HG02763 (cell line): ENCODE results near the gene C10orf95.

Experiments
- ATAC-seq: cut with Tn5 transposase; IDR thresholded peaks from one replicate; pipeline ENCODE4 v1.9.1; 2021; ENCODE audit warnings: mild to moderate bottlenecking, moderate library complexity; ENCODE audit not compliant: unreplicated experiment

The C10orf95 gene

GRCh38 chr10:102402512-102402896 is 48.8 kb downstream of the C10orf95 start:
- ATAC-seq, result no peak

GRCh38 chr10:102401735-102402511 is 49.4 kb downstream of the C10orf95 start:
- no peak for ATAC-seq

GRCh38 chr10:102401342-102401654 is 50.0 kb downstream of the C10orf95 start:
- no peak for ATAC-seq

- no peak for ATAC-seq
Measured at GRCh38 chr10:102400598-102401341, 50.6 kb downstream of the C10orf95 start.

GRCh38 chr10:102400076-102400475 is 51.3 kb downstream of the C10orf95 start:
- no peak for ATAC-seq
